GM18517 (cell line): ENCODE data around the gene FAHD2A.
A peak's percentile ranks its signal among the peaks of the same experiment; 100 is the strongest.
"Not testable (repeated sequence)": the region's sequence is repeated elsewhere in the genome, so short reads cannot be mapped to it uniquely, and the experiment has no call there.

Source experiments
- ATAC-seq: cut with Tn5 transposase; IDR thresholded peaks from one replicate; pipeline ENCODE4 v1.9.1; 2021; ENCODE audit warnings: mild to moderate bottlenecking, moderate library complexity; ENCODE audit not compliant: unreplicated experiment

Gene FAHD2A, protein sequence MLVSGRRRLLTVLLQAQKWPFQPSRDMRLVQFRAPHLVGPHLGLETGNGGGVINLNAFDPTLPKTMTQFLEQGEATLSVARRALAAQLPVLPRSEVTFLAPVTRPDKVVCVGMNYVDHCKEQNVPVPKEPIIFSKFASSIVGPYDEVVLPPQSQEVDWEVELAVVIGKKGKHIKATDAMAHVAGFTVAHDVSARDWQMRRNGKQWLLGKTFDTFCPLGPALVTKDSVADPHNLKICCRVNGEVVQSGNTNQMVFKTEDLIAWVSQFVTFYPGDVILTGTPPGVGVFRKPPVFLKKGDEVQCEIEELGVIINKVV

DNA sequence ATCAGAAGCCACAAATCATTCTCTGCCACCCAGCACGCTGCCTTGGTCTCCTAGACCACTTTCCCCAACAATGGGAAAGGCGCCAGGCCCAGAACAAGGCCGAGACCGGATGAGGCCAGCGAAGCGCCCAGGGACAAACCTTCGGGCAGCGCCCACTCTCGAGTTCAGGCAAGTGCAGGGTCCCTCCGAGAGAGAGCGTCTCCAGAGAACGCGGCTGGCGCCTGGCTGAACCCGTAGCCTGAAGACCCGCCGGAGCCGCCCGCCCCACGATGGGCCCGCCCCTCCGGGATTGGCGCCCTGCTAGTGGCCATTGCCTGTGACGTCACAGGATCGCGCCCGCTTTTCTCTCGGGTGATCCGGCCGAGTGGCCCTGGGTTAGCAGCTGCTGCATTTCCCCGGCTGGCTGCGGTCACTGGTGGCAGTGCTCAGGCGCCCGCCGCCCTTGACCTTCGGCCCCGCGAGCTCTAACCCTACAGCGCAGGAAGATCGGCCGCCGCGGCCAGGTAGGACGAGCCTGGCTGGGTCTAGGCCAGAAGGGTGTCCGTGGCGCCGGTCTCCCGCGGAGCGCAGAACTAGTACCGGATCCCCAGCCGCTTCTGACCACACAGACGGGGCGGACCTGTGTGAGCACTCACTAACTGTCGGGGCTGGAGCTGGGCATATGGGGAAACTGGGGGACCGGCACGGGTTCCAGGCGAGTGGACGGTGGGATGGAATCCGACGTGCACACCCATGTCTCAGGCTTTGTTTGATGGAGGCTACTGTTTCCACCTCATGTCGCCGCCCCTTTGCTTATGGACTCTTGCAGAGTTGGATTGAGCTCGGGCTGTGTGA lies at the start of gene FAHD2A:
Gene FAHD2A (plus strand): TSS at position 339 of the 834 bp plus-strand sequence. CDS start 2,851 bp downstream, outside the sequence.
- ATAC-seq, result peak; percentile 86

DNA sequence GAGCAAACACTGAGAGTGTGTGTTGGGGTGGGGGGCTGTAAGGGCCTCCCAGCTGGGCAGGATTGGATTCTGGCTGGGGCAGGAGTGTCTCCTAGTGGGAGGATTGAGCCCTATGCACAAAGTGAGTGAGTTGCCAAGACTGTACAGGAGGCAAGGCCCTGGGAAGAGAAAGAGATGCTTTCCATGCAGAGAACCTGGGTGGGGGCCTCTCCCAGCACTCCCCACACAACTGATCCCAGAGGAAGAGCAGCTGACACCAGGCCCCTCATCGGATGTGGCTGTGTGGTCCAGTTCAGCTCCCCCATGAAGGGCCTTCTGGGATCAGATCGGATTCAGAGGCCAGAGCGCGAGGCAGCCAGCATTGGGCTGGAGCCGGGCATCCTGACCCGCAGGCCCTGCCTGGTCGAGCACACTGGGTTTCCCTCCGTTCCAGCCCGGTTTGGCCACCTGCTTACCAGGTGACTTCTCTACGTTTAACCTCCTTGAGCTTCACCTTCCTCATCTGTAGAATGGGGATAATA lies 49.4 kb upstream of the FAHD2A start:
- no peak for ATAC-seq

DNA sequence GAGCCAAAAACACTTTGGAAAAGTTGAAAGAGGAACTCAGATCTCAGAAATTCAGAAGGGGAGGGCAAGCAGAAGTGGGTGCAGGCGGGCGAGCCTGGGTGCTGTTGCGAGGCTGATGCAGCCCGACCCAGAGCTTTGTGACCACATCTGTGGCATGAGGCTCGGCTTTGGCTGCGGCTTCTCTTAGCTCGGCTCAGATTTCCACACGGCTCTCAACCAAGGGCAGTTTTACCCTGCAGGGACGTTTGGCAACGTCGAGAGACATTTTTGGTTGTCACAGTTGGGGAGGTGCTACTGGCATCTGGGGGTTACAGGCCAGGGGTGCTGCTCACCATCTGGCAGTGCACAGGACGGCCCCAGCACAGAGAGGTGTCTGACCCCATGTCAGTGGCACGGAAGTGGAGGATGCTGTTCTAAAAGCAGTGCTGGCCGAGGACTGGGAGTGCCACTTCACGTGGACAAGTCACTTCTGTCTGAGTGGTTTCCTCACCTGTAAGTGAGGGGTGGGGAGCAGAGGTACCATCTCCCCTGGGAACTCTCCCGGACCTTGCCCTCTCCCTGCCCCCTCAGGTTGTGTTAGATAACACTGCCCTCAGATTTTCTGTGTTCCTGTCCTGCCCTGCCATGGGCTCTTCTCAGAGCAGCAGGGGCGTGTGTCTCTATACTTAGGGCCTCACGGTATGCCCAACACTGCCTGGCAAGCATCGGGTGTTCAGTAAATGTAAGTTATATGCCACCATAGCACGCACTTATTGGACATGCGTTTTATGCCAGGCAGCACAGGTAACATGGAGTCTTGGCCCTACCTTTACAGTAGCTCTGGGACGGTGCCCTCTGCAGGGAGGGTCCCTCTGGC lies 48.7 kb upstream of the FAHD2A start:
- ATAC-seq, result no peak

DNA sequence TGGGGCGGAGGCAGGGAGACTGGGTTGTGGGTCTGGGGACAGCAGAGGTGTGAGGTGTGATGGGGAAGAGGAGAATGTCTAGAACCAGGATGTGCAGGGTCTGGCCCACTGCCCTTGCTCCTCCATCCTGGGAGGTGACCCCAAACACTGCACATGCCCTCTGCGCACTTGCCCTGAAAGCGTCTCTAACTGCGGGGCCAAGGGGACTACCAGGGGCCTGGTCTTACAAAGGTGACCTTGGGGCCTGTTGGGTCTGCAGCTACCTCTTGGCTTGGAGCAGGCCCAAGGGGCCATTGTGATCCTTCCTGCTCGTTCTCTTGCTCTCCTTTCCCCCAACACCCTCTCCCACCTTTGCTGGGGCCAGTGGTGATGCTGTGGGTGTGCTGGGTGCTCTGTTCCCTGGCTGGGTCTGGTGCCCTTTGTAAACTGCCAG lies 48.0 kb upstream of the FAHD2A start:
- ATAC-seq, result no peak

DNA sequence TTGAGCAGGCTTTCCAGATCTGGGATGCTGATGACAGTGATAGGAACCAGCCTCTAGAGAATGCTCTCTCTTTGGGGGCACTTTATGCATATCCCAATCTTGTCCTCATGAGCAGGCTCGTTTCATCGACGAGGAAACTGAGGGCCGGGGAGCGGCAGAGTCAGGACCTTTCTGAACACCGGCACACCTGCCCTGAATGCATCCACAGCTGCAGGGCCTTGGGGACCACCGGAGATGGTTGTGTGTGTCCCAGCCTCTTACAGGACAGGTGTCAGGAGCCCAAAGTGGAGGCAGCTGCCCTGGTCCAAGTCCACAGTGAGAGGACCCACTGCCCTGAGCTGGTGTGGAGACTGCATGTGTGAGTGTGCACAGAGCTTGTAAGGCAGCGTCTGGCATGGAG lies 47.6 kb upstream of the FAHD2A start:
- ATAC-seq, result no peak

DNA sequence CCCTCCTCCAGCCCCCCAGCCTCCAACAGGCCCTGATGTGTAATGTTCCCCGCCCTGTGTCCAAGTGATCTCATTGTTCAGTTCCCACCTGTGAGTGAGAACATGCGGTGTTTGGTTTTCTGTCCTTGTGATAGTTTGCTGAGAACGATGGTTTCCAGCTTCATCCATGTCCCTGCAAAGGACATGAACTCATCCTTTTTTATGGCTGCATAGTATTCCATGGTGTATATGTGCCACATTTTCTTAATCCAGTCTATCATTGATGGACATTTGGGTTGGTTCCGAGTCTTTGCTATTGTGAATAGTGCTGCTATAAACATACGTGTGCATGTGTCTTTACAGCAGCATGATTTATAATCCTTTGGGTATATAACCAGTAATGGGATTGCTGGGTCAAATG lies 47.0 kb upstream of the FAHD2A start:
- not testable (repeated sequence) for ATAC-seq

DNA sequence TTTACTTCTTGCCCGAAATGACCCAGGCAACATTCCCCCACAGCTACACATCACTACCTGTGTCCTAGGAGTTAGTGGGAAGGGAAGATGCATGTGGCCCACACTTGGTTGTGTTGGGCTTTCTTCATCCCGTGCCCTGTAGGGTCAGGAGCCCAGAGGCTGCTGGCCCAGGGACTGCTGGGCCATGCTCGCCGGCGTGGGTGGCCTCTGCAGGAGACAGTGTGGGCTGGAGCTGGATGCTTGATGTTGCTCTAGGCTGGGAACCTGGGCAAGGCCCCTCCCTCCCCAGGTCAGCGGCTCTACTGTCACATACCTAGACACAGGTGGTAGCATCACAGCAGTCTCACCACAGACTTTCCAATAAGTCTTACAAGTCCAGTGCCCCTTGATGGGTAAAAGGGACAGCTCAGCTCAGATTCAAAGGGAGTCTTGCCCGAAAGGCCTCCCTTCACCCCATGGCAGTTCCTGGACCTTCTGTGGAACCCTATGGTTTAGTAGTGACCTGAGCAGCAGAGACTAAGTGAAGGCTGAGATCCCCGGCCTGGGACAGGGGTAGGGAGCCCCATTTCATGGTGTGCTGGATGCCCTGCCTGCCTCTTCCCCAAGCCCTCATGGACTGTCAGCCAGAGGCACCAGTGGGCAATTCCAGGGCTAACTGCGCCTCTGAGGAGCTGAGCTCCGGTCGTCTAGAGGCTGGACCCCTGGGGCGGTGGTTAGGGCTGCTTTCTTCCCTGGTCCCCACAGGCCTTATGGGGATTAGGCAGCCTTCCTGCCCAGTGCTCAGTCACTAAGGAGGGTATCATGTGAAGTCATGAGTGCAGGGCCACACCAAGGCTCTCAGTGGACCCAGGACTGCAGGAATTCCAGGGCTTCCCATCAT lies 45.4 kb upstream of the FAHD2A start:
- ATAC-seq, result no peak

DNA sequence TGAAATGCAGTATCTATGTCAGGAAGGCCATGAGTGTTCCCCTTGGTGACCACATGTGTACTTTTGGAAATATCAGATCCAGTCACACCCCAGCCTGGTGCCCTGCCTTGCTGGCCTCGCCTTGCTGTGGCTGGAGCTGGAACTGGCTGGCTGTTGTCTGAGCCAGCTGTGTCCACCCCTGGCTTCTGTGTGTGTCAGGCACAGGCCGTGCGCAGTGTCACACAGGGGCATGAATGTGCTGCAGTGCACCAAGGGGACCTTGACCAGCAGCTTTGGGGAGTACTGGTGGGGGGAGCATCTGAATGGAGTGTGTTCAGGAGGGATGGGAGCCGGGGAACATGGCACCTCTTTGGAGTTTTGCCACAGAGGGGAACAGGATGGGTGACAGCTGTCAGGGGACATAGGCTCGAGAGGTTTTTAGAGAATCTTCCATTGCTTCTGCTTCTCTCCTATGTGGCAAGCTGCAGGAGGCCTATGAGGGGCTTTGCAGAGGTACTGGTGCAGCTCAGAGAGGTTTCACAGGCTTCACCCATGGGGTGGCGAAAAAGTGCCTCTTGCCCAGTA lies 44.7 kb upstream of the FAHD2A start:
- no peak for ATAC-seq

DNA sequence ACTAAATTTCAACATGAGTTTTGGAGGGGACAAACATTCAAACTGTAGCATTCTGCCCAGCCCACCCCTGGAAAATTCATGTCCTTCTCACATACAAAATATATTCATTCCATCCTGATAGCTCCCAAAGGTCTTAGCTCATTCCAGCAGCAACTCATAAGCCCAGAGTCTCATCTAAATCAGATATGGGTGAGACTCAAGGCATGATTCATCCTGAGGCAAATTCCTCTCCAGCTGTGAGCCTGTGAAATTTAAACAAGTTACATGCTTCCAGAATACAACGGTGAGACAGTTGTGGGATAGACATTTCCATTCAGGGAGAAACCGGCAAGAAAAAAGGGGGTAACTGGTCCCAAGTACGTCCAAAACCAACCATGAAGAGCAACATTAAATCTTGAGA lies 43.5 kb upstream of the FAHD2A start:
- ATAC-seq, result no peak

DNA sequence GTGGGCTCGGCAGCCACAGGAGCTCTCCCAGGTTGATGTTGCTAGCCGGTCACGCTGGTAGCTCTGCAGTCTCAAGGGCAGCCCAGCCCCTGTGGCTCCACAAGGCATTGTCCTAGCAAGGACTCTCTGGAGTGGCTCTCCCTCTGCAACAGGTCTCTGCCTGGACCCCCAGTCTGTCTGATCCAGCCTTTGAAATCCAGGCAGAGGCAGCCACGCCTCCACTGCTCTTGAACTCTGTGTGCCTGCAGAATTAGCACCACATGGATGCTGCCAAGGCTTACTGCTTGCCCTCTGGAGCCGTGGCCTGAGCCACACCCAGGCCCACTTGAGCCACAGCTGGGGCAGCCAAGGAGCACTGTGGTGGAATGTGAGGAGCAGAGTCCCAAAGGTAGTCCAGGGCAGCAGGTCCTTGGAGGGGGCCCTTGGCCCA lies 43.0 kb upstream of the FAHD2A start:
- no peak for ATAC-seq

DNA sequence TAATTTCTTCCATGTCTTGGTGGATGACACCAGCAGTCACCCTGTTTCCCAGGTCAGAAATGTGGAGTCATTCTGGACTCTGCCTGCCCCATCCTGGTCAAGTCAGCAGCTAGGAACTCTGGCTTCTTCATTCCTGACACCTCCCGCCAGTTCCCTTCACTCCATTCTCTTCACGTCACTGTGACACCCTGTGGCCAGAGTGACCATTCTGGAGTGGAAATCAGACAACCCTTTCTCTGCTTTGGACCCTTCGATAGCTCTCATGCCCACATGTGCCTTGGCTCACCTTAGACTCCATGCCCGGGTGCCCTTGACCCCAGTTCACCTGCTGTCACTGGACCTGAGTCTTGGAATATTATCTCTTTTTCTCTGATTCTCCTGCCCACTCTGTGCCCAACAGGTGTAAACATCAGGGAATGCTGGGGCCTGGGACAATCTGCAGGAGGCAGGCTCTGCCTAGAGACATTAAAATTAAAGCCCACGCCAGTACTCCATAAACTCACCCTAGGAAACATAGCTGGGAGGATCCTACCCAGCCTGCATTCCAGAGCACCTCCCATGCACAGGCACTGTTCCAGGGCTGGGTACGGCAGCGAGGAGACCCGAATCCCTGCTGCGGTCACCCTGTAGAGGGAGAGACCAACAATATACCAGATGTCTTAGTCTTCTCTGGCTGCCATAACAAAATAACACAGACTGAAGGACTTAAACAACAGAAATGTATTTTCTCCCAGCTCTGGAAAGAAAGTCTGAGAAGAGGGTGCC lies 41.1 kb upstream of the FAHD2A start:
- ATAC-seq, result no peak

DNA sequence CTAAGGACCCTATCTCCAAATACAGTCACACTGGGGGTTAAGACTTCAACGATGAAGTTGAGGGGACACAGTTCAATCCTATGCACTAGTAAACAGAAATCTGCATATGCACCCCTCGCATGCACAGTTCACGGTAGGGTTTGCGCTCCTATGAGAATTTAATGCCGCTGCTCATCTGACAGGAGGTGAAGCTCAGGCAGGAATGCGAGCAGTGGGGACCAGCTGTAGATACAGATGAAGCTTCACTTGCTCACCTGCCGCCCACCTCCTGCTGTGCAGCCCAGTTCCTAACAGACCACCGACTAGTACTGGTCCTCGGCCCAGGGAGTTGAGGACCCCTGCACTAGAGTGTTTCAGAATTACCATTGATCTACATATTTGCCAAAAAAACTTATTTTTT lies 40.0 kb upstream of the FAHD2A start:
- no peak for ATAC-seq

DNA sequence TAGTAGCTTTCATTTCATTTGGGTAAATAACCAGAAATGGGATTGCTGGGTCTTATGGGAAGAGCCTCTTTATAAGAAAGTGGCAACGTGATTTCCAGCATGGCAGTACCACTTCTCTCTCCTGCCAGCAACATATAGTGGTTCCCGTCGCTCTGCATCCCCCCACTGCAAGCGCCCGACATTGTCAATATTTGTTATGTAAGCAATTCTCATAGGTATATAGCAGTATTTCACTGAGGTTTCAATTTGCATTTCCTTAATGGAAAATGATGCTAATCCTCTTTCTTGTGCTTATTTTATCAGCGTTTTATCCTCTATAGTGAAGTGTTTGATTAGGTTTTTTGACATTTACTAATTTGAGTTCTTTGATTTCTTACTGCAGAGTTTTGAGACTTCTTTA lies 36.0 kb upstream of the FAHD2A start:
- no peak for ATAC-seq

DNA sequence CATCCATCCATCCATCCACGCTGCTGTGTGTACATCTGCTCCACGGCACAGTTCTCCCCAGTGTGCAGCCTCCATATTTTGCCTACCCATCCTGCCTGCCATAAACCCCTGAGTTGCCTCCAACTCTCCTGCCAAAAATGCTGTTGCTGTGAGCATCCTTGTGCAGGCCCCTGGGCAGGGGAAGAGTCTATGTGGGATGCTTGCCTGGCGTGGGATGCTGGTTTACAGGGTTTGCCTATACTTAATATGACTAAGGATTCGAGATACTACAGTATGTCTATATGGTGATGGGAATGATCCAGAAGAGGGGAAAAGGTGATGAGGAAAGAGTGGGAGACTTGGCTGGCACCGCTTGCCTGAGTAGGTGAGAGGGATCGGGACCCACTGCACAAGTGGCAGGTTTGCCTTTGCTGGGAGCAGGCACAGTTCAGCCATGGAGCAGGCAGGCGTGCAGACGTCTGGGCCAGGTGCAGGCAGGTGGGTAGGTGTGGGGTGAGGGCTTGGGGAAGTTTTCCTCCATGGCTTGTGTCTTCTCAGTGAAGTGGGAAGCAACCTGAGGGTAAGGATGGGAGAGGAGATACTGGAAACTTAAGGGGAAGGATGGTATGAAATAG lies 30.2 kb upstream of the FAHD2A start:
- ATAC-seq, result no peak

DNA sequence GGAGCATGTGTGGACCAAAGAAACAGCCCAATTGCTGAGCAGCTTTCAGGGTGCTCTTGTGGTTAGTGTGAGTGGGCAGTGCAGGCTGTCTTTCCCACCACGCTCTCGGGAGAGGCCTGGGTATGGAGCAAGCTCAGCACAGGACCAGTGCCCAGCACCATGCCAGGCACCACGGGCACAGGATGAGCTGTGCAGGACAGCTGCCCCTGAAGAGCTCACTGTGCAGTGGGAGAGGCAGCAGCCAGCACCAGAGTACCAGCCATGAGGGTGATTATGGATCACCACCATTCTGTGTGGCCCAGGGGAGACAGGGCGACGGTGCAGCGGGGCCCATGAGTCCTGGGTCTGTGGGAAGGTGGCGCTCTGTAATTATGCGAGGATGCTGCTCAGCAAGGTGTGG lies 29.7 kb upstream of the FAHD2A start:
- ATAC-seq, result no peak

DNA sequence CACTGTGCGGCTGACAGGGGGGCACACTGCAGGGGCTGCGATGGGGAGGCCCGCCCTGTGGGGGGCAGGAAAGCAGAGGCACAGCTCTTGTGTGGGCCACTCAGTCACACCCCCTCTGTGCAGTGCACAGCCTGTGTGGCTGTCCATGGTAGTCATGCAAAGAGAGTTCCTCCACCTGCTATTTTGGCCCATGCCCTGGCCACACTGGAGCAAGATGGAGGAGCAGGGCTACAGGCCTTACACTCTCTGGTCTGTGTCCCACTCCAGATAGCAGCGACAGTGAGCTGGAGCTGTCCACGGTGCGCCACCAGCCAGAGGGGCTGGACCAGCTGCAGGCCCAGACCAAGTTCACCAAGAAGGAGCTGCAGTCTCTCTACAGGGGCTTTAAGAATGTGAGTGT lies 28.5 kb upstream of the FAHD2A start:
- ATAC-seq, result no peak

DNA sequence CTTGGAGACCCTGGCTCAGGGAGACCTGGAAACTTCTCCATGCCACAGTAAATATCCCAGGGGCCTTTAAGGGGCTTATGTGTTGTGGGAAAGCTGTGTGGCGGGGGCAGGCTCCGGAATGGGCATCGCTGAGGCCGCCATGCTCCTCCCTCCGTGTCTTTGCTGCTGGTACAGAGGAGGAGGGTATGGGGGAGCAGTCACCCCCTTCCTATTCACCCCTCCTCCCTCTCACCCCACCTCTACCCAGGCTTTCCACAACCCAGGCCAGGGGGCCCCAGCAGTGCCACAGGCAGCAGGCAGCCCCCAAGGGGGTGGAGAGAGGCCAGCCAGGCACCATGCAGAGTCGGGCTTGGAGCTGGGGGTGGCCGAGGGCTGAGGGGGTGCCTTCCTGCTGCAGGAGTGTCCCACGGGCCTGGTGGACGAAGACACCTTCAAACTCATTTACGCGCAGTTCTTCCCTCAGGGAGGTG lies 28.0 kb upstream of the FAHD2A start:
- ATAC-seq, result no peak

DNA sequence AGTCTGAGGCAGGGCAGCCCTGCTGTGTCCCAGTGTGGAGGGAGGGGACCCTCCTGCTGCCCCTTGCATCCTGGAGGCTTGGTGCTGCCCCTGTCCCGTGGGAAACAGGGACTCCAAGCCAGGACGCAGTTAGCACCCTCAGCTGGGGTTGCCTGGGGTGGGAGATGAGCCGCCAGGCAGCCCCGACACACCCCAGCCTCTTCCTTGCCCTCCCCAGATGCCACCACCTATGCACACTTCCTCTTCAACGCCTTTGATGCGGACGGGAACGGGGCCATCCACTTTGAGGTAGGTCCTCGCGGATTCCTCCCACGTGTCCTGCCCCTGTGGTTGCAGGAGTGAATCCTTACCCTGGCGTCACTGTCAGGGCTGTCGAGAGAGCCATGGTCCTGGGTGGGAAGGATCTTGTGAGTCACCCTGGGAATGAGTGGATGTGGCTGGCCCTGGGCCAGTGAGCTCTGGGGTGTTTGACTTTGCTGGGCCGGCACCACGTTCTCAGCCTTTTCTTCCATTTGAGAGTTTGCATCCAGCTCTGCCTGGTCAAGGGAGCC lies 27.5 kb upstream of the FAHD2A start:
- no peak for ATAC-seq
